Kidney epithelial cell (primary cell): ENCODE measurements around the gene SUPT3H. TPM values are rescaled to one million over a fixed set of nuclear protein-coding genes. Genes with fewer than 3 reads are reported as not detected.

Experiments
- DNase-seq: peaks from one replicate; pipeline ENCODE4 v3.0.0-alpha.2; 2010; ENCODE audit warnings: low read depth
- H3K27me3 ChIP-seq: 2 replicates; pipeline ENCODE4 v1.6.0; 2011; ENCODE audit warnings: low read length; ENCODE audit not compliant: control insufficient read depth, insufficient read depth
- H3K36me3 ChIP-seq: 2 replicates; pipeline ENCODE4 v1.5.1; 2011; ENCODE audit warnings: low read length; ENCODE audit not compliant: control insufficient read depth, insufficient read depth
- H3K4me3 ChIP-seq: 2 replicates; pipeline ENCODE4 v1.5.1; 2011; ENCODE audit warnings: low read depth, mild to moderate bottlenecking, control low read depth, low read length
- total RNA-seq: library from RNA; depleted of rRNA; stranded (reverse); fragments of >200 nt; gene quantifications from 2 replicates; pipeline ENCODE4 v1.2.3, GENCODE V29; 2015
- TF ChIP-seq, protein P1 (sequence below): IDR thresholded peaks from 2 replicates; pipeline ENCODE4 v1.5.1; 2011; ENCODE audit warnings: mild to moderate bottlenecking, moderate library complexity, low read length, control low read depth, inconsistent platforms; ENCODE audit not compliant: insufficient read depth, poor library complexity, severe bottlenecking

SUPT3H gene
- total RNA-seq, 1 donor from 2014 or later, result 18.3 TPM

DNA sequence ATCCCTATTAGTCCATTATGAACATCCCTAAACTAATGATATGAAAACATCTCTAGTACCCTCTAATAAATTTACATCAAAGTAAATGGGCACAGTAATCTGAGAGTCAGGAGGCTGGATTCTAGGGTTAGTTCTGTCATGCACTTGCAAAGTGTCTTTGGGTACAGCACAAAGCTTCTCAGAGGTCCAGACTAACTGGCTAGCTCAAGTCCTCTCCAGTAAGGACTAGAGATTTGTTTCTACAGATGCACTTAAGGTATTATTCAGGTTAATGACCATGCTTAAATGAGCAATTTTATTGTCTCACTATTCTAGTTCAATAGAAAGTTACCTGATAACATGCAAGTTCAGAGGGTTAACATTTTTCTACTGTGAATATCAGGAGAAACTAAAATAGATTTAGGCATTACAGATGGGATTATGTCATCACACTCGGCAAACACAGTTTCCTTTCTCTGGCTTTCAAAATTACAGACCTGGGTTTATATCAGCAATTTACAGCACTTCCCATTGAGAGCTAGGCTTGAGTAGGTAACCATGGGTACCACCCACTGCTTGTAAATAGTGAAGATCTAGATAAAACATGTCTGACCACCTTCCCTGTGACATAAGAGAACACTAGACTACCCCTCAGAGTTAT is 452.5 kb downstream of the SUPT3H start:
- DNase-seq, result peak; percentile 32
- no peak overlapping the region for H3K4me3 ChIP-seq
- no peaks in the 10 kb centered on the region for H3K27me3 ChIP-seq
- no peaks in the 10 kb centered on the region for H3K36me3 ChIP-seq
- TF ChIP-seq, protein P1, sequence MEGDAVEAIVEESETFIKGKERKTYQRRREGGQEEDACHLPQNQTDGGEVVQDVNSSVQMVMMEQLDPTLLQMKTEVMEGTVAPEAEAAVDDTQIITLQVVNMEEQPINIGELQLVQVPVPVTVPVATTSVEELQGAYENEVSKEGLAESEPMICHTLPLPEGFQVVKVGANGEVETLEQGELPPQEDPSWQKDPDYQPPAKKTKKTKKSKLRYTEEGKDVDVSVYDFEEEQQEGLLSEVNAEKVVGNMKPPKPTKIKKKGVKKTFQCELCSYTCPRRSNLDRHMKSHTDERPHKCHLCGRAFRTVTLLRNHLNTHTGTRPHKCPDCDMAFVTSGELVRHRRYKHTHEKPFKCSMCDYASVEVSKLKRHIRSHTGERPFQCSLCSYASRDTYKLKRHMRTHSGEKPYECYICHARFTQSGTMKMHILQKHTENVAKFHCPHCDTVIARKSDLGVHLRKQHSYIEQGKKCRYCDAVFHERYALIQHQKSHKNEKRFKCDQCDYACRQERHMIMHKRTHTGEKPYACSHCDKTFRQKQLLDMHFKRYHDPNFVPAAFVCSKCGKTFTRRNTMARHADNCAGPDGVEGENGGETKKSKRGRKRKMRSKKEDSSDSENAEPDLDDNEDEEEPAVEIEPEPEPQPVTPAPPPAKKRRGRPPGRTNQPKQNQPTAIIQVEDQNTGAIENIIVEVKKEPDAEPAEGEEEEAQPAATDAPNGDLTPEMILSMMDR, result no peak

DNA sequence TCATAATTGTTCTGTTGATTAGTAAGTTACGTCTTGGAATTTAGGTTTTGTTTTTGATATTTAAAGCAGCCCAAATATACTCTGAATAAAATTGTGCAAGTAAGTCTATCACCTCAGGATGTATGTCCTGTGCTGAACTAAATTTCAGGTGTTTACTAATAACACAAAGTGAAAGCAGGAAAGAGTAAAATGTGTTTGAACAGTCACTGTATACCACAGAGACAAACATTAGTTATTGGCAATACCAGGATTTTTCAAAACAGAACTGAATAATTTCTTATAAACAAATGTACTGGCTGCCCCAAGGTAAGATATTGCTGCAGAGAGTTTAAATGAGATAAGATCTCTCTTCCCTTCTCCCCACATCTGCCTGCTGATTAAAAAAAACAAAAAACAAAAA is 454.3 kb downstream of the SUPT3H start:
- H3K27me3 ChIP-seq, result no peaks in the 10 kb centered on the region
- TF ChIP-seq, protein P1, result no peak
- H3K36me3 ChIP-seq, result no peaks in the 10 kb centered on the region
- no peak for DNase-seq
- no peak overlapping the region for H3K4me3 ChIP-seq

DNA sequence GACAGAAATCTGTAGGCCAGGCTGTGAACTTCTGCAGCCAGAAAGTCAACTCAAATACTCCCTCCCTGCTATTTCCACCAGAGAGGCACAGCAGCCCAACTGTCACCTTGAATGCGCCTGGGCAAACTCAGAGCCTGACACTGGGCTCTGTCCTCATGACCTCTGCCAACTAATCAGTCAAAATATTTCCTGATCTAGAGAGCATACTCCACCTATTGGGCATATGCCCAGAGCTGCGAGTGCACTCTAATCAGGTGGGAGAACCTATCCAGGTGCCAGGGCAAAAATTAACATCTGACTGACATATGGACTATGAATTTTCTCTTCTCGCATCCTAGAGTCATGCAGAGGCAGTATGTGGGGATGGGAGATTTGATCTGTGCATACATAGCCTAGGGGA is 455.9 kb downstream of the SUPT3H start:
- Histone ChIP-seq H3K36me3 (no peaks in the 10 kb centered on the region), H3K4me3 (no peak overlapping the region), H3K27me3 (no peaks in the 10 kb centered on the region)
- DNase-seq, result no peak
- TF ChIP-seq, protein P1, result no peak

DNA sequence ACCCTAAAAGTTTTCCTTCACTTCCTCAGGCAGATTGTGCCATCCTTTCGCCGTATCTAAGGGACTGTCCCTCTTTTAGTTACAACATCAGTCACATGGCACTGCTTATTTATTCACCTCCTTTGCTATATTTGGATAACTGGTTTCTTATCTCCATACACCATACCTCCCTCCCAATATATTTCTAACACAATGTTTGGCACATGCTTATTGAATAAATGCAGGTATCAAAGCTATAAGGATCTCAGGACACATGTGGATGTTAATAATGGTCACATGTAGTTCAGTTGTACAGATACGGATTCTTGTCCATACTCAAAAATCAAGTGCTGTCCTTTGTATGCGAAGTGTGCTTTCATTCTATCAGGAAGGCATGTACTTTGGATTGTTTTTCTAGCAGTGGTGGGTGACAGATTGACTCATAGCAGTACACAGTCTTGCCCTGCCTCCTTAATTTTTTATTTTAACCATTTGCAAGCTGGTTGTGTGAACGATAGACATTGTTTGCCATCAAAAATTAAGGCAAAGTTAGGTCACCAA is 456.7 kb downstream of the SUPT3H start:
- peak; percentile 2 for DNase-seq
- no peaks in the 10 kb centered on the region for H3K27me3 ChIP-seq
- TF ChIP-seq, protein P1, result no peak
- no peaks in the 10 kb centered on the region for H3K36me3 ChIP-seq
- no peak overlapping the region for H3K4me3 ChIP-seq

DNA sequence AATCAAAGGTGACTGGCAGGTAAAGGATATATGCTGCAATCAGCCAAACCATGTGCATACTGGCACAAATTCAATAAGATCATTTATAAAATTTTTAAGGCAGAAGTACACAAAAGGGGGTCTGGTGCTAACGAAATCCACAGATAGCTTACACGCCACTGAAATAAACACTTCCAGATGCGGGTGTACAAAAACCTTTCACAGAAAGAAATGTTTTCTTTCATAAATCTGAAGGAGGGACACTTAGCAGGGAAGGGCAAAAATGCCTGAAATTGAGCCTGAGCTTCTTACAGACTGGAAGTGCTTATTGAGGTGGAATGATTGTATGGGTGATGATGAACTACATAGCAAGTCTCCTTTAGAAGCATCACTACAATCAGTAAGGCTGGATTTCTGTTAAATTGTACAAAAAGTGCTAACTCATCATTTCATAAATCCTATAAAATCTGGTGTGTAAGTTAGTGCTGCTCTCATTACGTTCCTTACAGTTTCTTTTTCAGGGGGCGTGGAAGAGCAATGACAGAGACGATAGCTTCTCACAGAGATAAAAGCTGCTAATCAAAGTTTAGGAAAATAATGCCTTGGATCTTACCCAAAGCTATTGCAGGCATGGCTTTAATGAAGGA is 458.9 kb downstream of the SUPT3H start:
- H3K27me3 ChIP-seq, result no peaks in the 10 kb centered on the region
- TF ChIP-seq, protein P1, result no peak
- no peak for DNase-seq
- no peaks in the 10 kb centered on the region for H3K36me3 ChIP-seq
- H3K4me3 ChIP-seq, result no peak overlapping the region

DNA sequence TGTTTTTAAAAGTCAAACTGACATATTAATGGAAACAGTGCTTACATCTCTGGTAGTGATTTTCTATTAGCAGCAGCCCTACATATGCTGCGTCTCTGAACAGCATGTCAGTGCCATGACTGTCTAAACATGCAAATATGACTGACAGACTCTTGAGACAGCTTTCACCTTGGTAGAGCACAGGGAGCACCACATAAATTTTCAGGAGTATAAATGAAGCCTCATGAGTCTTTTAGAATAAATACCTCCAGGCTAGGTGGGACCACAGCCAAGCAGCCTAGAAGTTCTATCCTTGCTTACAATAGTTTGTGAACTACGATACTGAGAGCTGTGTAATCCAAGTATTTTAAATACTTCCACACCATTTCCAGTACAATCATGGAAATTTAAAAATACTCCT is 460.3 kb downstream of the SUPT3H start:
- Histone ChIP-seq H3K4me3 (no peak overlapping the region), H3K27me3 (no peaks in the 10 kb centered on the region), H3K36me3 (no peaks in the 10 kb centered on the region)
- TF ChIP-seq, protein P1, result no peak
- DNase-seq, result no peak
